ENCODE results near the gene GTF2B. TPM values are rescaled to one million over a fixed set of nuclear protein-coding genes. Genes with fewer than 3 reads are reported as not detected.
"Not testable (repeated sequence)": the region's sequence is repeated elsewhere in the genome, so short reads cannot be mapped to it uniquely, and the experiment has no call there.

GTF2B gene
- total RNA-seq, 1 donor from 2014 or later = 9.7 TPM

GRCh38 chr1:88888750-88889149 lies 2.6 kb downstream of the GTF2B start:
- no peak for ATAC-seq
- no peak for DNase-seq (ENCODE audit: low spot score)

- ATAC-seq = no peak
- DNase-seq (ENCODE audit: low spot score) = no peak
These were observed 5.4 kb downstream of the GTF2B start for GRCh38 chr1:88885933-88886332.

- ATAC-seq (no peak), DNase-seq (ENCODE audit: low spot score) (no peak)
These were observed 8.2 kb downstream of the GTF2B start for GRCh38 chr1:88883156-88883555.

- DNase-seq (ENCODE audit: low spot score); ATAC-seq: not testable (repeated sequence)
These were observed 10.7 kb downstream of the GTF2B start for GRCh38 chr1:88880717-88881116.

GRCh38 chr1:88878731-88879130 lies 12.6 kb downstream of the GTF2B start:
- DNase-seq (ENCODE audit: low spot score) = no peak
- no peak for ATAC-seq

GRCh38 chr1:88877911-88878310 lies 13.5 kb downstream of the GTF2B start:
- DNase-seq (ENCODE audit: low spot score) (no peak), ATAC-seq (peak; percentile 60)

GRCh38 chr1:88877382-88877825 lies 14.0 kb downstream of the GTF2B start:
- ATAC-seq (peak; percentile 71), DNase-seq (ENCODE audit: low spot score) (no peak)

- no peak for ATAC-seq
- no peak for DNase-seq (ENCODE audit: low spot score)
These were observed 14.6 kb downstream of the GTF2B start for GRCh38 chr1:88876573-88877365.

GRCh38 chr1:88875595-88875994 lies 15.8 kb downstream of the GTF2B start:
- ATAC-seq (no peak), DNase-seq (ENCODE audit: low spot score) (no peak)

GRCh38 chr1:88873737-88874349 lies 17.5 kb downstream of the GTF2B start:
- no peak for DNase-seq (ENCODE audit: low spot score)
- peak; percentile 62 for ATAC-seq

- not testable (repeated sequence) for DNase-seq (ENCODE audit: low spot score); ATAC-seq
These were observed 21.7 kb downstream of the GTF2B start for GRCh38 chr1:88869644-88870043.

GRCh38 chr1:88867743-88868521 lies 23.4 kb downstream of the GTF2B start:
- DNase-seq (ENCODE audit: low spot score) (no peak), ATAC-seq (no peak)

- no peak for DNase-seq (ENCODE audit: low spot score)
- ATAC-seq = no peak
These were observed 39.9 kb downstream of the GTF2B start for GRCh38 chr1:88851303-88852063.

- ATAC-seq (no peak), DNase-seq (ENCODE audit: low spot score) (no peak)
These were observed 43.7 kb downstream of the GTF2B start for GRCh38 chr1:88847643-88848042.

GRCh38 chr1:88825721-88826120 lies 65.6 kb downstream of the GTF2B start:
- ATAC-seq (no peak), DNase-seq (ENCODE audit: low spot score) (no peak)

GRCh38 chr1:88819642-88820041 lies 71.7 kb downstream of the GTF2B start:
- not testable (repeated sequence) for ATAC-seq; DNase-seq (ENCODE audit: low spot score)

GRCh38 chr1:88813471-88813870 lies 77.9 kb downstream of the GTF2B start:
- DNase-seq (ENCODE audit: low spot score) = no peak
- no peak for ATAC-seq

- no peak for DNase-seq (ENCODE audit: low spot score)
- no peak for ATAC-seq
These were observed 79.0 kb downstream of the GTF2B start for GRCh38 chr1:88812366-88812765.

- ATAC-seq (no peak), DNase-seq (ENCODE audit: low spot score) (no peak)
These were observed 87.9 kb downstream of the GTF2B start for GRCh38 chr1:88803444-88803843.

- no peak for DNase-seq (ENCODE audit: low spot score)
- no peak for ATAC-seq
These were observed 88.4 kb downstream of the GTF2B start for GRCh38 chr1:88802950-88803349.
